Activated T-helper 17 cell treated with anti-CD3 and anti-CD28 coated beads, Interleukin-2, amount 50 U/mL, for 72 hours (primary cell): ENCODE results near the gene BRF1. TPM values are rescaled to one million over a fixed set of nuclear protein-coding genes. Genes with fewer than 3 reads are reported as not detected.
A peak's percentile ranks its signal among the peaks of the same experiment; 100 is the strongest.
"Not testable (repeated sequence)": the region's sequence is repeated elsewhere in the genome, so short reads cannot be mapped to it uniquely, and the experiment has no call there.

Experiments
- ATAC-seq: fragments of 150-1000 bp; cut with Tn5 transposase; replicated peaks from 2 replicates; pipeline ENCODE4 v1.10.0; 2021; ENCODE audit warnings: mild to moderate bottlenecking, moderate library complexity
- H3K27ac Mint-ChIP-seq: one replicate; pipeline ENCODE4 v1.8.0; 2022; ENCODE audit warnings: mixed read lengths
- H3K27me3 Mint-ChIP-seq: one replicate; pipeline ENCODE4 v1.8.0; 2022; ENCODE audit warnings: mixed read lengths
- H3K36me3 Mint-ChIP-seq: one replicate; pipeline ENCODE4 v1.8.0; 2022; ENCODE audit warnings: low read depth, mild to moderate bottlenecking, mixed read lengths
- H3K4me1 Mint-ChIP-seq: one replicate; pipeline ENCODE4 v1.8.0; 2022; ENCODE audit warnings: mixed read lengths
- H3K4me3 Mint-ChIP-seq: one replicate; pipeline ENCODE4 v1.8.0; 2022; ENCODE audit warnings: mild to moderate bottlenecking, mixed read lengths
- H3K9me3 Mint-ChIP-seq: one replicate; pipeline ENCODE4 v1.8.0; 2022; ENCODE audit warnings: mixed read lengths
- total RNA-seq, 2 donors: library from RNA; stranded (reverse); gene quantifications; one replicate each; pipeline ENCODE4 v1.2.3, GENCODE V29; 2022

The BRF1 gene
- total RNA-seq, 2 donors from 2014 or later, result 28.6 to 35.1 TPM

GRCh38 chr14:105314287-105315200 is 13.7 kb upstream of the BRF1 start, which contains the start of gene PACS2:
Gene PACS2 (plus strand): TSS chr14:105314748. CDS start chr14:105314919, 171 bp downstream.
- peaks cover 3% of the 10 kb centered on the region for H3K4me1 Mint-ChIP-seq
- H3K36me3 Mint-ChIP-seq, result no peaks in the 10 kb centered on the region
- peak within 1 kb of the TSS; percentile 81 for H3K4me3 Mint-ChIP-seq

DNA sequence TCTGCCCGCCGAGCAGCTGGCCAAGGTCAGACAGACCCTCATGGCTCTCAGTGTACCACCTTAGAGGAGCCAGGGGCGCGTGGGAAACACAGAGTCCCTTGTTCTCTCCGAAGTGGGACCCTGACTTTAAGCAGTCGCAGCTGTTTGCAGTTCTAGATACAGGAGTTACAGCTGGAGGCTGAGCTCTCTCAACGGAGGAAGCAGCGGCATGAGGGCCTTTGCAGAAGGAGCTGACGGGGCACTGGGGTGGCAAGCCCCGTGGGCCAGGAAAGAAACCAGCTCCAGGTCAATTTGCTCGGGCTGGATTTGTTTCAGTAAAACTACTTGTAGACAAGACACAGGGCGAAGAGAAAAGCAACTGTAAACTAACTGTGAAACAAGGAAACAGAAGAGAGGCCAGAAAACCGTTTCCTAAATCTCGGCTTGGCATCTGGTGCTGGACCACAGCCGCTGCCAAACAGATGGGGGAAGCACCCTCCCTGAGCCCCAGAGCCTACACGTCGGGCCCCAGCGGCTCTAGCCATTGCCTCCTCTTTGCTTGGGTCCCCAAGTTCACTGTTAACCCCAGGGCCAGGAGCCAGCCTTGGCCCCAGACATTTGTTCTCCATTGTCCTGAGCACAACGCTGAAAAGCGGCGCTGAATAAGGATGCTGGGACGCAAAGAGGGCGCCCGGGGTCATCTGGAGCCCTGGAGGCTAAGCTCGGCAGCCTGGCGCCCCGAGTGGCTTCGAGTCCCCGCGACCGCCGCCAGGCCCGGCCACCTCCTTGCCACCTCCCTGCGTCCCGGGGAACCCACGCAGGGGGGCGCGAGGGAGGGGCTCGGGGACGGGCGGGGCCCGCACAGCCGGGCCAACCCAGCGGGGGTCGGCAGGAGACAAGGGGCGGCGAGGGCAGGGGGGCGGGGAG is 12.8 kb upstream of the BRF1 start:
- Mint-ChIP-seq H3K27ac (peak overlapping the region; percentile 81), H3K9me3 (no peaks in the 10 kb centered on the region), H3K27me3 (no peaks in the 10 kb centered on the region), H3K4me3 (peak overlapping the region; percentile 75), H3K4me1 (no peaks in the 10 kb centered on the region), H3K36me3 (no peaks in the 10 kb centered on the region)
- peak; percentile 20 for ATAC-seq

More at GRCh38 chr14:105314287-105315200, 13.7 kb upstream of the BRF1 start, which contains the start of gene PACS2:
- Mint-ChIP-seq H3K27ac (peak within 1 kb of the TSS; percentile 81), H3K9me3 (no peaks in the 10 kb centered on the region), H3K27me3 (no peaks in the 10 kb centered on the region)
- ATAC-seq, result peak; percentile 84

DNA sequence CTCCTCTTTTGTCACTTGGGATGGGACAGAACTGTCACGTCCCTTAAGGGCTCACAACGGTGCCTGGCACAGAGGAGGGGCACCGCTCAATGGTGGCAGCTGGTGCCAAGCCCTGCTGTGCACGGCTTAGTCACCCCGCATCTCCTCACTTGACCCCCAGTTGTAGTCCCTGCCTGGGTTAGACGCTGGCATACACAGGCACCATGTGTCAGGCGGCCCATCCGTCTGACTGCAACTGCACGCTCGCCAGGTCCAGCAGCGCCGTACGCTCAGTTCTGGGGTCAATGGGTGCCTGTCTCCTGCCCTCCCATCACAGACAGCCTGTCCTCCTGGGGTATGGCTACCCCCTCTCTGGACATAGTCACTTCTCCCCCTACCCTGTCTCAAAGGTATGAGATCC is 12.2 kb upstream of the BRF1 start:
- H3K27ac Mint-ChIP-seq, result peak overlapping the region; percentile 81
- no peaks in the 10 kb centered on the region for H3K9me3 Mint-ChIP-seq
- H3K36me3 Mint-ChIP-seq, result no peaks in the 10 kb centered on the region
- H3K27me3 Mint-ChIP-seq, result no peaks in the 10 kb centered on the region
- no peak for ATAC-seq
- H3K4me3 Mint-ChIP-seq, result peak overlapping the region; percentile 75
- no peaks in the 10 kb centered on the region for H3K4me1 Mint-ChIP-seq

DNA sequence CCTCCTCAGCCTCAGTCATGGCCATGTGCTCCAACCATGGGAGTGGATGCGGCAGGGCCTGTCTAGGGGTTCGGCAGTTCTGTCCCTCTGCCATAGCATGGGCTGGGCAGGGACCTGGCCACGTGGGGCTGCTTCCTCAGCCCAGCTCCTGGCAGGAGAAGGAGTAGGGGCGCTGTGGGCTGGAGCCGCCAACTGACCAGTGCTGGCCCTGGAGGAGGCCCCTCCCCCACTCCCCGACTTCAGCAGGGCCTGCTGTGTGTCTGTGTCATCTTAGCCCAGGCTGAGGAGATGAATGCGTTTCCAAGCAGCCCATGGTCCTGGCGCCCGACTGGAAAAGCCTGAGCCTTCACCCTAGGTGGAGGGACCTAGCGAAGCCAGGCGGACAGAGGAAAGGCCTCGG is 11.0 kb upstream of the BRF1 start:
- Mint-ChIP-seq H3K36me3 (no peaks in the 10 kb centered on the region), H3K9me3 (no peaks in the 10 kb centered on the region), H3K4me1 (peaks cover 4% of the 10 kb centered on the region), H3K27ac (no peak overlapping the region), H3K27me3 (no peaks in the 10 kb centered on the region), H3K4me3 (no peak overlapping the region)
- ATAC-seq, result no peak

- ATAC-seq, result no peak
- Mint-ChIP-seq H3K36me3 (no peaks in the 10 kb centered on the region), H3K9me3 (no peaks in the 10 kb centered on the region), H3K4me3 (no peak overlapping the region), H3K27me3 (no peaks in the 10 kb centered on the region), H3K27ac (no peak overlapping the region), H3K4me1 (peaks cover 4% of the 10 kb centered on the region)
These were observed 8.6 kb upstream of the BRF1 start for GRCh38 chr14:105309371-105309770.

DNA sequence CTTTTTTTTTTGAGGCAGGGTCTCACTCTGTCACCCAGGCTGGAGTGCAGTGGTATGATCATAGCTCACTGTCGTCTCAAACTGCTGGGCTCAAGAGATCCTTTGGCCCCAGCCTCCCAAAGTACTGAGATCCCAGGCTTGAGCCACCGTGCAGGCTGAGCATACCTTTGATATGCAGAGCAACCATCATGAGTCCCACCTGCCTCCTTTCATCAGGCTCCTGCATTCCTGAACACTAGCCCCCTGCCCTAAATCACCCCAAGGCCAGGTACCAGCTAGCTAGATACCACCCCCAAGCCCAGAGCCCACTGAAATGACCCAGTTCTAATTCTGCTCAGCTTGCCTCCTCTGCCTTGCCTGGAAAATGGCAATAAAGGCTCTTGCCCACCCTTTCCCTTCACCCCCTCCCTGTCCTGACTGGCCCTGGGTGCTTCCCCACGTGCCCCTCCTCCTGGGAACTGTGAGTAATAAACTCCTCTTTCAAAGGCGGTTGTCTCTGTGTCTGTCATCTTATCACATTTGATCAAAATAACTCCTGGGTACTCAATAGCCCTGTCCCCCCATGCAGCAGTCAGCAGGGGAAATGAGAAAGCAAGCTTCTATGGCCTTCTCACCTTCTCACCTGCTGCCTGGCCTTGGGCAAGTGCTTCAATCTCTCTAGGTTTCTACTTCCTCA is 6.4 kb upstream of the BRF1 start:
- Mint-ChIP-seq H3K4me1 (peaks cover 4% of the 10 kb centered on the region), H3K9me3 (no peaks in the 10 kb centered on the region), H3K27ac (peak overlapping the region; percentile 41), H3K4me3 (no peak overlapping the region), H3K27me3 (no peaks in the 10 kb centered on the region), H3K36me3 (no peaks in the 10 kb centered on the region)
- no peak for ATAC-seq

DNA sequence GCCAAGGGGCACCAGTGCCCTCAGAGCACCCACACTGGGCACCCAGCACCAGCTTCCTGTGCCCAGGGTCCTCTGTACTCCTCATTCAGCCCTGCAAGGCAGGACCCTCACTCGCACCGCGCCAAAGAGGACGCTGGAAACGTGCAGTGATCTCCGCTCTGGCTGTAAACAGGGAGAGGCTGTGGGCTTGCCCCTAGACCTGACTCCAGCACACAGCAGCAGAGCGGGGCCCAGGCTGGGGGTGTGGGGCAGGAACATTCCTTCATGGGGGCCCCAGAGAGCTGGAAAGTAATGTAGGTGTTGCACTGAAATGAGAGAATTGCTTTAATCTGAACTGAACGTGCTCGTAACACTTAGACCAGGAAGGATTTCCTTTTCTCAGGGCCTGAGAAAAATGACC is 5.0 kb upstream of the BRF1 start:
- Mint-ChIP-seq H3K27ac (peak overlapping the region; percentile 67), H3K4me1 (peaks cover 4% of the 10 kb centered on the region), H3K27me3 (no peaks in the 10 kb centered on the region), H3K36me3 (no peaks in the 10 kb centered on the region), H3K9me3 (no peaks in the 10 kb centered on the region), H3K4me3 (no peak overlapping the region)
- no peak for ATAC-seq

DNA sequence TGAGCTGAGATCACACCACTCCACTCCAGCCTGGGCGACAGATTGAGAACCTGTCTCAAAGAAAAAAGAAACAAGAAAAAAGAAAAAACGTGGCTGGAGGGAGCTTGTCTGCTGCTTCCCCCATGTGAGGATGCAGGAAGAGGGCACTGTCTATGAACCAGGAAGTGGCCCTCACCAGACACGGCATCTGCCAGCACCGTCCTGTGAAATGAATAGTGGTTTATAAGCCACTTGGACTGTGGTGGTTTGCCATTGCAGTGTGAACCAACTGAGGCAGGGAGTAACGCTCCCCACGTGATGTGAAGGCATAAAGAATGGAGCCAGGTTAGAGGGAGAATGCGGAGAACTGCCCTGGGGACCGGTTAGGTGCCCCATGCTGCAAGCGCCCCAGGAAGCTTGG is 4.5 kb upstream of the BRF1 start:
- Mint-ChIP-seq H3K27ac (peak overlapping the region; percentile 67), H3K4me1 (peaks cover 4% of the 10 kb centered on the region), H3K4me3 (no peak overlapping the region), H3K36me3 (no peaks in the 10 kb centered on the region), H3K27me3 (no peaks in the 10 kb centered on the region), H3K9me3 (no peaks in the 10 kb centered on the region)
- ATAC-seq, result no peak

DNA sequence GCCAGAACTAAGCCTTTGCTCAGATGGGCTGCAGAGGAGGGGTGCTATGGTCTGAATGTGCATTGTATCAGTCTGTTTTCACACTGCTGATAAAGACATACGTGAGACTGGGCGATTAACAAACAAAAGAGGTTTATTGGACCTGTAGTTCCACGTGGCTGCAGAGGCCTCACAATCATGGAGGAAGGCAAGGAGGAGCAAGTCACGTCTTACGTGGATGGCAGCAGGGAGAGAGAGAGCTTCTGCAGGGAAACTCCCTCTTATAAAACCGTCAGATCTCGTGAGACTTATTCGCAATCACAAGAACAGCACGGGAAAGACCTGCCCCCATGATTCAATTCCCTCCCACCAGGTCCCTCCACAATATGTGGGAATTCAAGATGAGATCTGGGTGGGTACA is 3.8 kb upstream of the BRF1 start:
- no peak for ATAC-seq
- H3K4me3 Mint-ChIP-seq, result no peak overlapping the region
- no peaks in the 10 kb centered on the region for H3K36me3 Mint-ChIP-seq
- H3K27ac Mint-ChIP-seq, result peak overlapping the region; percentile 67
- H3K4me1 Mint-ChIP-seq, result peaks cover 7% of the 10 kb centered on the region
- H3K9me3 Mint-ChIP-seq, result no peaks in the 10 kb centered on the region
- no peaks in the 10 kb centered on the region for H3K27me3 Mint-ChIP-seq

GRCh38 chr14:105303949-105304348 is 3.1 kb upstream of the BRF1 start:
- Mint-ChIP-seq H3K27ac (no peak overlapping the region), H3K27me3 (no peaks in the 10 kb centered on the region), H3K4me3 (no peak overlapping the region), H3K36me3 (no peaks in the 10 kb centered on the region), H3K9me3 (no peaks in the 10 kb centered on the region), H3K4me1 (peaks cover 11% of the 10 kb centered on the region)
- no peak for ATAC-seq

- not testable (repeated sequence) for H3K36me3 Mint-ChIP-seq, H3K9me3 Mint-ChIP-seq, H3K27me3 Mint-ChIP-seq, ATAC-seq, H3K4me1 Mint-ChIP-seq
- peak overlapping the region; percentile 81 for H3K4me3 Mint-ChIP-seq
- peak overlapping the region; percentile 69 for H3K27ac Mint-ChIP-seq
These were observed 1.1 kb upstream of the BRF1 start for GRCh38 chr14:105301915-105302249.

DNA sequence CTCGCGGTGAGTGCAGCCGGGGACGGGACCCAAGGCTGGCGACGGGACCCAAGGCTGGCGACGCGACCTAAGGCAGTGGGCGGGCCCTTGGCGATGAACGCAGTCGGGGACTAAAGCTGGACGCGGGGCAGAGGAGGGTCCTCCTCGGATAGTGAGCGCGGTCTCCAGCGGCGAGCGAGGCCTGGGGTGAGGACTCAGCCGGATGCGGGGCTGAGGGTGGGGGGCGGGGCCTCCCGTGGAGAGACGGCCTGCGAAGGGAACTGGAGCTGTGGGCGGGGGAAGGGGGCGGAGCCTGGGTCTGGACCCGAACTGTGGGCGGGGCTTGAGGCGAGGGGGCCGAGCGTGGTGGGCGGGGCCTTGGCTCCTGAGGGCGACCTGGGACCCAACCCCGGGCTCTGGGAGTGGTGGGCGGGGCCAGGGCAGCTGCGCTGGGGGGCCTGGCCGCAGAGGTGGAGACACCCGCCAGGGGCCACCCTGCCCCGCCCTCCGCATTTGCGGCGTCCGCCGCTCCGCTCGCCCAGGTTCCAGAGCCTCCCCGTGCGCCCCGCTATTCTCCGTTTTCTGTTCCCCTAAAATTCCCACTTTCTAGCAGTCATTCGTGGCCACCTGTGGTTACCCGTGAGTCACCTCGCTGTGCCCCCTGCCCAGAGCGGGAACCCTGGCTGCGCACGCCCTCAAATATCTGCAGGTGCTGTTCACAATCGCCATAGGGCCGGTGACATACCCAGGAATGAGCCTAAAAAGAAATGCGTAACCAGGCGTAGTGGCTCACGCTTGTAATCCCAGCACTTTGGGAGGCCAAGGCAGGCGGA is 508 bp upstream of the BRF1 start:
- Mint-ChIP-seq H3K27ac (peak overlapping the region; percentile 69), H3K9me3 (no peaks in the 10 kb centered on the region), H3K36me3 (no peaks in the 10 kb centered on the region), H3K4me3 (peak overlapping the region; percentile 81), H3K27me3 (no peaks in the 10 kb centered on the region), H3K4me1 (peaks cover 7% of the 10 kb centered on the region)
- ATAC-seq, result peak; percentile 84

DNA sequence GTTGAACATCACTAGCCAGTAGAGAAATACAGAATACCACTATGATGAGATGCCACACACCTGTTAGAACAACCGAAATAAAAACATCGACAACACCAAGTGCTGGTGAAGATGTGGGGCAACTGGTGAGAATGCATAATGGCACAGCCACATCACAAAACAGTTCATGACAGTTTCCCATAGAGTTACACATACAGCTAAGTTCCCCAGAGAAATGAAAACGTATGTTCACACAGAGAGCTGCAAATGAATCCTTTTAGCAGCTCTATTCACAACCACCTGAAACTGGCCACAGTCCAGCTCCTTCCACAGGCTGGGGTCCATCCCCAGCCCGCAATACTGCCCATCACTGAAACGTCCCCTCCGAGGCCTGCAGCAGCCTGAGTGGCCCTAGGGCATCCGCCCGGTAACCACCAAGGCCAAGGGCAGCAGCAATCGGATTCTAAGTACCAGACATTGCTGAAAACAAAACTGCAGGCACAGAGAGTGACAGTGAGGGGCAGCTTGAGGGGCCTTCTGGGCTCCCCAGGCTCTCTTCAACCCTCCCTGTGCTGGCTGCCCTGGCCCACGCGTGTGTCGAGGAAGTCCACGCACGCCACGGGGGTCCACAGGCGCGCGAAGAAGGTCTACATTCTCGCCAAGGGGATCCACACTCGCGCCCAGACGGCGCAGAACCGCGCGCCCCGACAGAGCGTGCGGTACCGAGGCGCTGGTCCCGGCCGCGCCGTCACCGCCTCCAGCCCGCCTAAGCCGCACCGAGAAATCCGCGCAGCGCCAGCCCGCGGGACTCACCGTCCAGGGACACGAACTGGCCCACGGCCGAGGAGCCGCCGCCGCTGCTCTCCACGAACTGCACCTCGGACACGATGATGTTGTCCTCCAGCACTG is 903 bp downstream of the BRF1 start:
- Mint-ChIP-seq H3K9me3 (no peaks in the 10 kb centered on the region), H3K4me3 (peak overlapping the region; percentile 92), H3K27ac (peak overlapping the region; percentile 87), H3K36me3 (no peaks in the 10 kb centered on the region), H3K27me3 (no peaks in the 10 kb centered on the region), H3K4me1 (peaks cover 9% of the 10 kb centered on the region)
- peak; percentile 8 for ATAC-seq
